HG03196 (cell line): ENCODE measurements around the gene FBXW10B.
"Not testable (repeated sequence)": the region's sequence is repeated elsewhere in the genome, so short reads cannot be mapped to it uniquely, and the experiment has no call there.

Source experiments
- ATAC-seq: cut with Tn5 transposase; IDR thresholded peaks from one replicate; pipeline ENCODE4 v1.9.1; 2021; ENCODE audit not compliant: unreplicated experiment

FBXW10B gene

DNA sequence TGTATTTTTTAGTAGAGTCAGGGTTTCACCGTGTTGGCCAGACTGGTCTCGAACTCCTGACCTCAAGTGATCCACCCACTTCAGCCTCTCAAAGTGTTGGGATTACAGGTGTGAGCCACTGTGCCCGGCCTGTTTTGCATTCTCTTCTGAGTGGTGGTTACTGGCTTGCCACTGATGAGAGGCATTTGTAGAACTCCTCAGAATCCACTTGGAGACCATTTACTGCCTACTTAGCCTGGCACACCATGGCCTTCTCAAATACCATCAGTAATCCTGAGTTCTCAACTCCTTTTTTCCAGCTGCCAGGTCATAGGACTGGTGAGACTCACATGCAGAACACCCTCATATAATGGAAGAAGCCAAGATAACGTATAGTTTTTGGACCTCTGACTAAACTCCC, 22.5 kb upstream of the FBXW10B start:
- ATAC-seq = not testable (repeated sequence)

DNA sequence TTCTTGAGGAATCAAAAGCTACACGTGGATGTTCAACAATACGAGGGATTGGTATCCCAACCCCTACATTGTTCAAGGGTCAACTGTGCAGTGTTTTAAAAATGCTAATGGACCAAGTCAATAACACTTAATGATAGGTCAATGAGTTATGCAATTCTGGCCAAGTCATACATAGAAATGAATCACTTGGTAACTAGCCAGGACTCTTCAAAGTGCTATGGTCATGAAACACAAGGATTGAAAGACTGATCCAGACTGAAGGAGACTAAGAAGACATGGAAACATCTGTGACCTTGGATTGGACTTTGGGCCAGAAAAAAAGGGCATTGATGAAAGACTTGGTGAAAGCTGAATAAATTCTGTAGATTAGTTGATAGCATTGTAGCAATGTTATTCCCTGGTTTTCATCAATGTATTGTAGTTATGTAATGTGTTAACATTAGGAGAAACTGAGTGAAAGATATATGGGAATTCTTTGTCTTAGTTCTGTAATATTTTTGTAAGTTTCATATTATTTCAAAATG, 11.5 kb upstream of the FBXW10B start:
- not testable (repeated sequence) for ATAC-seq

DNA sequence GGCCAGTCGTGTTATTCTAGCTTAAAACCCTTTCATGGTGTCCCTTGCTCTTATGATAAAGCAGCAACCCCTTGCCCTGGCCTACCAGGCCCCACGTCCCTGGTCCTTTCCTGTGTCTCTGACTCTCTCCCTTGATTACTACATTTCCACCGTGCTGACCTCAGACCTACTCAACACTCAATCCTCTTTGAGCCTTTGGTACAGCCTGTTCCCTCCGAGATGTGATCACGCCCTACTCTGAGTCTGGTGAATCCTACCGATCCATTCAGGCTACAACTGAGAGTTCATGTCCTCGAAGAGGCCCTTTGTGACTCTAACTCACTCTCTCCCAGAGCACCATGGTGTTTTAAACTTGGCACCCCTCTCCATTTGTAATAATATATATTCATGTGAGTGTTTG, 10.5 kb upstream of the FBXW10B start:
- ATAC-seq = not testable (repeated sequence)

DNA sequence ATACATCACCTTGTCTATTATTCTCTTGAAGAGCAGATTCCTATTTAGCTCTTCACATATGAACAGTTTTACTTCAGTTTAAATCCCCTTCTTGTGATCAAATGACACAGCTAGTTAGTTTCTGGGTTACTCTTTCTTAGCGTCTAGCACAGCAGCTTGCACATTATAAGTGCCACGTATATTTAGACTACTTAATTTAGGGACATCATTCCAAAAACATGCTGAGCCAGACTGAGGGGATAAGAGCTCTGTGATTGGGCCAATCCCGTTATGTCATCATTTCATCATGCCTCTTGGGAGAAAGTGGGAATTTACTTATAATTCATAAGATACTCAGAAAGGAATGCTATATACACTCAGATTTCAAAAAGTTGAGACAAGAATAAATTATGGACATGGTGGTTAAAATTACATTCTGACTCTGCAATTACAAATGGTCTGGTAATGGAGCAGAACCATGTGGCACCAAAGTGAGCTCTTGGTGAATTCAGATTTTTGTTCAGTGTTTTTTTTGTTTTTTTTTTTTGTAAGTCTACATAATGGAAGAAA, 4.2 kb upstream of the FBXW10B start:
- ATAC-seq = not testable (repeated sequence)

DNA sequence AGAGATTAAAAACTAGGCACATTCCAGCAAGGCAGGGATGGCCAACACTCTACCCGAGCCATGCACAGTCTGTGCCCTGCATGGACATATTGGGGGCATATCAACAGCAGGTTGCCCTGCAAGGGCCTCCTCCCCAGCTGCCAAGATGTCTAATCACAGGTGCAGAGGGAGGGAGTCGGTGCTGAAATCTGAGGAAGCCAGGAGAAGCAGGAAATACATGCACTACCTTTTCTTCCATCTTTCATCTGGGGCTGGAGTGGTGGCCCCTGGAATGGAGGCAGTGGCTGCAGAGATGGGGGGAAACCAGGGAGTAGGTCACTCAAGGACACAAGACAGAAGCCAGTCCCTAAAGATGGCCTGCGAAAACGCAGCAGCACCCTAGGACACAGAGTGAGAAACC, 3.8 kb upstream of the FBXW10B start:
- ATAC-seq = not testable (repeated sequence)

DNA sequence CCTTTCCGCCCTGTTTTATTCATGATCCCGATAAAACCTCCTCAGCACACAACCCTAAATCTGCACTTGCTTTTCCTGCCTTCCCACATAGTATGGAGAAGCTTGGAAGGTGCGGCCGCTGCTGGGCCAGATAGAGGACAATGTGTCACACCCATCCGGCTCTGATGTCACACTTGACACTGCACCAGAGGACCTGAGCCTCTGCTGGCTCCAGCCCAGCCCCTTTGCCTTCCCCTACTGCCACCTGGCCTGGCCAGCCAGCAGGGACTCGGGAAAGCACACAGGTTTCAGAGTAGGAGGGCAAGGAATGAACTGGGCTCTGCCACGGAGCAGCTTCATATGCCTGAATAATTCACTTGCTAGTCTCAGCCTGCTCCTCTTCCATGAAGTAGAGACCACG, 2.6 kb upstream of the FBXW10B start:
- not testable (repeated sequence) for ATAC-seq

DNA sequence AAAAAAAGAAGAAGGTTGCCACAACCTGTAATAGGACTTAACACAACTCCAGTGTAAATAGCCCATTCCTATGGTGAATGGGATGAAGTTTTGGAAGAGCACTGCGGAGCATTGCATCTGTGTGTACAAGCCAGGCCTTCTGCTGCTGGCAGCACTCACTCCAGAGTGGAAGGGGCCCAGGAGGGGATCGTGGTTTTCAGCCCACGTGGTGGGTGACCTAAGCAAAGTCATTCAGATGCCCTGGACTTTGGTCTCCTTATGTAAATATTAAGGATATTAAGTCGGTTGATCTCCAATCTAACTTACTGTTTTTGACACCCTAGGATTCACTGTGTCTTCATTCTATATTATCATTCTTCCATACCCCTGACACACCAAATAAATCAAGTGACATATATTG, 2.7 kb downstream of the FBXW10B start:
- not testable (repeated sequence) for ATAC-seq

DNA sequence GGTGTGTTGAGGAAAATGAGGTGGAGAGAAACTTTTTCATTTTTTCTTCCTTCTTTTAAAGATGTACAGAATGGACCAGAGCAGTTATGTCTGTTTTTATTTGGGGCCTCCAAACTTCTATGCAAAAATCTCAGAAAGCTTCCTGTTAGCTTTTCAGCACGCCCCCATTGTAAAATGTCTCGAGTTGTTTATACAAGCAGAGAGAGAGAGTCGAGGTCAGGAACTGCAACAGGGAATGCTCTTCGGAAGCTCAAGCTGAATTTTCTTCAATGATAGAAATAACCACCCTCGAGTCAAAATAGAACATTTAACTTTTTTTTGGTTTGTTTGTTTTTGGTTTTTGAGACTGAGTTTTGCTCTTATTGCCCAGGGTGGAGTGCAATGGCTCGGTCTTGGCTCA, 3.7 kb downstream of the FBXW10B start:
- ATAC-seq = not testable (repeated sequence)

DNA sequence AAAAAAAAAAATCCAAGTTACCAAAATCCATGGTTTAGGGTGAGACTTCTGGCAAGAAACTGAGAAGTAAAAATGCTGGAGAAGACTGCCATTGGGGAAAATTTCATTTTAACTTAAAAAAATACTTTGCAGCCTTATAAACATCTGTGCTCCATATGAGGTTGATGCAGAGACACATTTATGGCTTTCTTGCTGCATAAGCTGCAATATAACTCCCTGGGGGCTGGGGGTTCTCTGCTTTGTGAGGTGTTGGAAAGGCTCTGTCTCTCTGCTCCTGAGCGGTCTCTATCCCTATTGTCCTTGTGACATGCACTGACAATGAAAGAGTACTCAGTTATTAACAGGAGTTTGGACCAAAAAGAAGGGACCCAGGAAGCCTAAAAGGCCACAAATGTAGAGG, 6.4 kb downstream of the FBXW10B start:
- ATAC-seq = not testable (repeated sequence)

DNA sequence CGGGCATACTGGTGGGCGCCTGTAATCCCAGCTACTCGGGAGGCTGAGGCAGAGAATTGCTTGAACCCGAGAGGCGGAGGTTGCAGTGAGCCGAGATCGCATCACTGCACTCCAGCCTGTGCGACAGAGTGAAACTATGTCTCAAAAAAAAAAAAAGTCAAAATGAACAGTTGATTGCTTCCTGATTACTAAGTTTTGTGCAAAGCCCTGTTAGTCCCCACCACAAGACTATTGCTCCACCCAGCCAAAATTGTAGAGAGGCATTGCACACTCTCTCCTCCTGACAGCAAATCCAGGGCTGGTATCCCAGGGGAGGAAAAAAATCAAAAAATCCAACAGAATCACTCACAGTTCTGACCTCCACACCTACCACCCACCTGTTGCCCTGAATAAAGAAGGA, 26.5 kb downstream of the FBXW10B start:
- ATAC-seq = not testable (repeated sequence)

DNA sequence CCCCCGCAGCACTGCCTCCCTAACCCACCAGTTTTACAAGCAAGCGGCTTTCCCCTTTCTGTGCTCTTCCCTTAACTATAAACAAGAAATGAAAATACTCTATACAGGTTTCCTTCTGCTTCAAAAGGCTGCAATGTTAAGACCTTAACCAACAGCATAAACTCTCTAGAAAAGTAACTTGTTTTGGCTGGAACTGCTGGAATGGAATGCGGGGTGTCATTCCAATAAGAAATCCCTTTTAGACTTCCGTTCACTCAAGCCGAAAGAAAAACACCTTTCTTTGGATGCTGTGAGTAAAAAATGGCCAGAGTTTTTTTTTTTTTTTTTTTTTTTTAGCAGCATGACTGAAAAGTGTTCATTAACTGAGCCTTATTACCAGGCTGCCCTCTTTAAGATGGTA, 27.5 kb downstream of the FBXW10B start:
- ATAC-seq = not testable (repeated sequence)

DNA sequence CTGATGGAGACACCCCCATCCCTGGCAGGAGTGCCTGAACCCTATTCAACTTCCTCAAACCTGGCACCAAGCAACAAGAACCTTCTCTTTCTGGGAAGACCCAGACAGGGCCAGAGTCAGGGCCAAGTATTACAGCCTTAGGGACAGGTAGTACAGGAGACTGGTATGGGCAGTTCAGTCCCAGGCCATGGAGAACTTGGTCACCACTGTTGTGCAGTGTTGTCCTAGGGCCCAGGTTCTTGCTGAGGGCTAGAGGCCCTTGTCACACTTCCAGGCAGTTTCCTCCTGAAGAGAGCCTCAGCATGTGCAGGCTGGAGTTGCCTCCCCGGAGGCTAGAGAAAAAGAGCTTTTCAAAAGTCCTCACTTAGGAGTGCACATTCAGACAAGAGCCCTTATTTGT, 28.7 kb downstream of the FBXW10B start:
- ATAC-seq = not testable (repeated sequence)

DNA sequence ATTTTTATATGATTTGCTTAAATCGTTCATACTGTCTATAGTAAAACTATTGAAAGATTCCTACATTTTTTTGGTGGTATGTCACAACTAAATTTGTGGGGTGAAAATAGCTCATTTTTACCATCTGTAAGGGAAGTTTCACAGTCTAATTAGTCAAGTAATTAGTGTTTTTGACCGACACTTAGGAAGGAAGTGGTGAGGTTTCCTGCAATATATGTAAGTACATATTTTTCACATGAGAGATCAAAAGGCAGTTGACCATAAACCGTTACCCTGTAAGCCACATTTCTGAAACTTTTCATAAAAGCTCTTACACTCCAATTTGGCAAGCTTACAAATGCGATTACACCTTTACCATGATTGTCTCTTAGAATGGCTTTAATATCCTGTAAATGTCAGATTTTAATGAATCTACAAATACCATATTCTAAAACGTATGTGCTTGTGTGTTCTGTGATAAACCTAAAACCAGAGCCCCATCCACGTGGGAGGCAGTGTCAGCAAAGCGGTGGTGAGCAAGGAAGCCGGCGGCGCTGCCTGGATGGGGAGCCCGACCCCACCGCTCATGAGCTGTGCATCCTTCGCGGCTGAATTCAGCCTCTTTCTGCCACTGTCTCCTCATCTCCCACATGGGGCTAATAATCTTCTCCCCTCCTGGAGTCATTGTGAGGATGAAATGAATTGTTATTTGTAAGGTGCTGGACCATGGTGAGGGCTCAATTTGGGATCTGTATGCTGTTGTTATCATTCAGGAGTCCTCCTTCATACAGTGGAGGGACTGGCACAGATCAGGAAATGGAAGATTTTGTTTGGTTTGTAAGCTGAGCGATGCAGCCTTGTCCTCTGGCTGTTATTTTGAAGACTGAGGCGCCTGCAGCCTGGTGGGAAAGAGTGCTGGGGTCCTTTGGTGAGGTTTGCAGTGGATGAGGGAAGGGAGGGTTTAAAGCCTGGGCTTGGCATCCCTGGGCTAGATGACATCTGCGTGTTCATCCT, 29.7 kb downstream of the FBXW10B start:
- not testable (repeated sequence) for ATAC-seq

DNA sequence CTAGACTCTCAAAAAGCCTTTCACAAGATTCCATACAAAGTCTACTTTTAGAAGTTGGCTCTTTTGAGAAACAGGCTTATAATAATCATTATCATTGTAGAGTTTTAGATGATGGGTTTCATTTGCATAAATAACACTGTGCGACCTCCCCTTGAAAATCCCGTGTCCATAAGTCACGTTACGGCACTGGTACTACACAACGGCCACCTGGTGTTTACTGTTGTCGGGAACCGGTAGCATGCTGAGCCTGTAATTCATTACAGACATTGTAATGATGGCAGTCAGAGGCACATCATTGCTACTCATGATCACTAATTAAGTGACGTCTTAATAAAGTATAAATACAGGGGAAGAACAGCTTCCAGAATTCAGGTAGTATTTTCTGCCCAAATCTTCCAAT, 31.5 kb downstream of the FBXW10B start:
- not testable (repeated sequence) for ATAC-seq

DNA sequence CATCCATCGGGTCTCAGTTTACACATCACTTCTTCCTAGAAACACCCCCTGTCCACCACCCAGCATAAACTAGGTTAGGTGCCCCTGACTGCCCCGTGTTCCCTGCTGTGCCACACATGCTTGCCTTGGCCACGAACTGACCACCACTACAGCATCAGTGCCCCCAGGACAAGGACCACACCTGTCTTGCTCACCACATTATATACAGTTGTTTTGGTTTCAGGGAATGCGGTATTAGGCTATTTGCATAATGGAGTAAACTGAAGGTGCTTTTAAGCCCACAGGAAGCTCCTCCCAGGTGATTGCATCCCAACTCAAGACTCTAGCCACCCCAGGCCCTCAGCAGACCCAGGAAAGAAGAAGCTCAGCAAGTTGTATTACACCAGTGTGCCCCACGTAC, 36.2 kb downstream of the FBXW10B start:
- ATAC-seq = not testable (repeated sequence)

DNA sequence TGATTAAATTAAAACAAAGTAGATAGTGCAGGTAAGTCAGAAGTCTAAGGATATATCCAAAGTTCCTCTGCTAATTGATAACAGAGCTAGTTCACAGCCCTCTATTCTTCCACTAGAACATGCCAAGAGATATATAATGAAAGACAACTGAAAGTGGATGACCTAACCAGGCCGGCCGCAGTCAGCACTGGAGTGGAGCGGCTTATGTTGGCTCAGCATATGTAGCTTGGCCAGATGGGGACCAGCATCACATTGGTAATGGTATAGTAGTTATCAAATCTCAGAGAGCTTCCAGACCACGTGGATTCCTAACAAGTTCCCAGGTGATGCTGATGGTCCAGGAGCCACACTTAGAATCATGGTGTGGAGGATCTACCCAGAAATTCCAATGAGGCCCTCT, 38.0 kb downstream of the FBXW10B start:
- not testable (repeated sequence) for ATAC-seq

DNA sequence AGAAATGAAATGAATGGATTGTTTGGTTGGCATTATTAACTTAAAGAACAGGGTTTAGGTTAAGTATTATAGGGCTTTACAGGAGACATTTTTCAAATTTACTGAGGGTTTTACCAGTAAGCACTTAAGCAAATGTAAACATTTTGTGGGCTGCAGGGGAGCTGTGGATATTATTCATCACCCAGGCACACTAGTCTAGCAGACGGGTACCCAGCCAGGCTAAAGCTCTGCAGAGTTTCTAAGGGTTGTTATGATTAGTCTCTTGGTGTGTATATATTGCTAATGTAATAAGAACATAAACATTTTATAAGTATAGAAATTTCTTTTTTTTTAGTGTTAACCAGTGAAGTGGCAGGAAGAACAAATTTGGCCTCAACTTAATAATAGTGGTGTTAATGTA, 42.7 kb downstream of the FBXW10B start:
- ATAC-seq = not testable (repeated sequence)

DNA sequence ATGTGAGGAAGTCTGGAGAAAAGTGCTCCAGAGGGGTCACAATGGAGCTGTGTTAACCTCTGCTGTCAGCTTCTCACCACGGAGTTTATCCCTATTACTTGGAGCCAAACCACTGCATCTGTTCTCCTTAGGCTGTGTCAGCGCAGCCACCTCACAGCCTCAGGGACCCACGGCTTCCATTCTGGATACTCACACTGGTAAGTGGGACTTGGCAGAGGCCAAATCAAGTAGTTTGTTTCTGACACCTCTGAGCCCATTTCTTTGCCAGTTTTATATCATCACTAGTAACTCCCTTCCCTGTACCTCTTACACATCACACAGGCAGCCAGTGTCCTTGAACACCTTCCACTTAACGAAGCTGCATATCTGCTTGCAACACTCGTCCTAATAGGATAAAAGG, 44.8 kb downstream of the FBXW10B start:
- ATAC-seq = not testable (repeated sequence)

DNA sequence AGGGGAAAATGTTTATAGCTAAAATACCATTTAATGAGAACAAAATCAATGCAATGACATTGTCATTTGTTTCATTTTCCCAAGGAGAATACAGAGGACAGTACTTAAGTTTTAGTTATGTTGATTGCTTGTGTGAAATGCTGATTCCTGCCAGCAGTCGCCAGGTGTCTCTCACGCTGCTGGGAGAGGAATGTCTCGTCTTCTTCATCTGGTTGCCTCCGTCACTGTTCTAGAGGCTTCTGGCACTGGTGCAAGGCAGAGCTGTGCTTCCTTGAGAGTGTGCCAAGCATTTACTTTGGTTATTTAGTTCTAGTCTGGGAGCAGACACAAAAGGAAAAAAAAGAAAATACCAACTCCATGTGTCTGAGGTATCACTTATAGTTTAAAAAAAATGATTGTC, 45.6 kb downstream of the FBXW10B start:
- not testable (repeated sequence) for ATAC-seq
